WTC11 (cell line): ENCODE data around the gene NFU1.

Source experiments
- ATF1 ChIP-seq: sonication (generic); formaldehyde crosslinking; IDR thresholded peaks from 2 replicates; pipeline ENCODE4 v1.8.1; 2023; ENCODE audit warnings: mild to moderate bottlenecking, moderate library complexity, missing genetic modification reagents
- CREB1 ChIP-seq: sonication (generic); formaldehyde crosslinking; IDR thresholded peaks from 2 replicates; pipeline ENCODE4 v1.8.0; 2023; ENCODE audit warnings: mild to moderate bottlenecking, missing genetic modification reagents
- CREM ChIP-seq: sonication (generic); formaldehyde crosslinking; IDR thresholded peaks from 2 replicates; pipeline ENCODE4 v1.8.1; 2022; ENCODE audit warnings: mild to moderate bottlenecking, missing genetic modification reagents, moderate library complexity
- CTCF ChIP-seq: fragments of 200-600 bp; IDR thresholded peaks from 2 replicates; pipeline ENCODE4 v1.8.0; 2022; ENCODE audit warnings: antibody characterized with exemption
- ETV6 ChIP-seq: sonication (generic); formaldehyde crosslinking; IDR thresholded peaks from 2 replicates; pipeline ENCODE4 v1.8.1; 2022; ENCODE audit warnings: mild to moderate bottlenecking, missing genetic modification reagents
- MLX ChIP-seq: sonication (generic); formaldehyde crosslinking; IDR thresholded peaks from 2 replicates; pipeline ENCODE4 v1.8.1; 2023; ENCODE audit warnings: mild to moderate bottlenecking, missing genetic modification reagents, moderate library complexity
- TF ChIP-seq, protein P1 (sequence below): sonication (generic); formaldehyde crosslinking; IDR thresholded peaks from 2 replicates; pipeline ENCODE4 v1.8.0; 2022; ENCODE audit warnings: missing genetic modification reagents

DNA sequence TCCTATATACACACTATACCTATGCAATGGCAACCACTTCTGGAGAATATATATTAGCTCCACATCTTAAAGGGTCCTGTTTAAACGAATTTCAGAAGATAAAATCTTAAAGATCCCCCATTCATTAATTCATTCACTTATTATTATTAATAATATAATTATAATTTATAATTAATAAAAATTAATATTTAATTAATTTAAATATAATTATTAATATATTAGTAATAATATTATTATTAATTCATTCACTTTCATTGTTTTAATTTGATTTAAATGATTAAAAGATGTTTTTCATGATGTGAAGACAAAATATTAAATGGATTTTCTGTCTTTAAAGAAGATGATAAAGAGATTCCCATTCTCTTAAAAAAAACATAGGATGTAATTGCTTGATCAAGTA is 21.1 kb downstream of the NFU1 start:
- TF ChIP-seq ATF1 (CRISPR knock-in tag): no peak
- no peak for TF ChIP-seq CTCF
- TF ChIP-seq CREB1 (CRISPR knock-in tag): no peak
- TF ChIP-seq MLX (CRISPR knock-in tag): no peak
- no peak for TF ChIP-seq ETV6 (CRISPR knock-in tag)
- TF ChIP-seq, protein P1, sequence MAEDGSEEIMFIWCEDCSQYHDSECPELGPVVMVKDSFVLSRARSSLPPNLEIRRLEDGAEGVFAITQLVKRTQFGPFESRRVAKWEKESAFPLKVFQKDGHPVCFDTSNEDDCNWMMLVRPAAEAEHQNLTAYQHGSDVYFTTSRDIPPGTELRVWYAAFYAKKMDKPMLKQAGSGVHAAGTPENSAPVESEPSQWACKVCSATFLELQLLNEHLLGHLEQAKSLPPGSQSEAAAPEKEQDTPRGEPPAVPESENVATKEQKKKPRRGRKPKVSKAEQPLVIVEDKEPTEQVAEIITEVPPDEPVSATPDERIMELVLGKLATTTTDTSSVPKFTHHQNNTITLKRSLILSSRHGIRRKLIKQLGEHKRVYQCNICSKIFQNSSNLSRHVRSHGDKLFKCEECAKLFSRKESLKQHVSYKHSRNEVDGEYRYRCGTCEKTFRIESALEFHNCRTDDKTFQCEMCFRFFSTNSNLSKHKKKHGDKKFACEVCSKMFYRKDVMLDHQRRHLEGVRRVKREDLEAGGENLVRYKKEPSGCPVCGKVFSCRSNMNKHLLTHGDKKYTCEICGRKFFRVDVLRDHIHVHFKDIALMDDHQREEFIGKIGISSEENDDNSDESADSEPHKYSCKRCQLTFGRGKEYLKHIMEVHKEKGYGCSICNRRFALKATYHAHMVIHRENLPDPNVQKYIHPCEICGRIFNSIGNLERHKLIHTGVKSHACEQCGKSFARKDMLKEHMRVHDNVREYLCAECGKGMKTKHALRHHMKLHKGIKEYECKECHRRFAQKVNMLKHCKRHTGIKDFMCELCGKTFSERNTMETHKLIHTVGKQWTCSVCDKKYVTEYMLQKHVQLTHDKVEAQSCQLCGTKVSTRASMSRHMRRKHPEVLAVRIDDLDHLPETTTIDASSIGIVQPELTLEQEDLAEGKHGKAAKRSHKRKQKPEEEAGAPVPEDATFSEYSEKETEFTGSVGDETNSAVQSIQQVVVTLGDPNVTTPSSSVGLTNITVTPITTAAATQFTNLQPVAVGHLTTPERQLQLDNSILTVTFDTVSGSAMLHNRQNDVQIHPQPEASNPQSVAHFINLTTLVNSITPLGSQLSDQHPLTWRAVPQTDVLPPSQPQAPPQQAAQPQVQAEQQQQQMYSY (CRISPR knock-in tag): no peak
- TF ChIP-seq CREM (CRISPR knock-in tag): no peak
